Epithelial cell of prostate (primary cell): Measurements from ENCODE around the gene CA4.

ENCODE experiments used
- DNase-seq: peaks from one replicate; pipeline ENCODE4 v3.0.0-alpha.2; 2011; ENCODE audit warnings: low read depth, low spot score
- H3K27ac ChIP-seq: fragments of 450-650 bp; 2 replicates; pipeline ENCODE4 v1.5.1; 2017; ENCODE audit warnings: mild to moderate bottlenecking

The CA4 gene

DNA sequence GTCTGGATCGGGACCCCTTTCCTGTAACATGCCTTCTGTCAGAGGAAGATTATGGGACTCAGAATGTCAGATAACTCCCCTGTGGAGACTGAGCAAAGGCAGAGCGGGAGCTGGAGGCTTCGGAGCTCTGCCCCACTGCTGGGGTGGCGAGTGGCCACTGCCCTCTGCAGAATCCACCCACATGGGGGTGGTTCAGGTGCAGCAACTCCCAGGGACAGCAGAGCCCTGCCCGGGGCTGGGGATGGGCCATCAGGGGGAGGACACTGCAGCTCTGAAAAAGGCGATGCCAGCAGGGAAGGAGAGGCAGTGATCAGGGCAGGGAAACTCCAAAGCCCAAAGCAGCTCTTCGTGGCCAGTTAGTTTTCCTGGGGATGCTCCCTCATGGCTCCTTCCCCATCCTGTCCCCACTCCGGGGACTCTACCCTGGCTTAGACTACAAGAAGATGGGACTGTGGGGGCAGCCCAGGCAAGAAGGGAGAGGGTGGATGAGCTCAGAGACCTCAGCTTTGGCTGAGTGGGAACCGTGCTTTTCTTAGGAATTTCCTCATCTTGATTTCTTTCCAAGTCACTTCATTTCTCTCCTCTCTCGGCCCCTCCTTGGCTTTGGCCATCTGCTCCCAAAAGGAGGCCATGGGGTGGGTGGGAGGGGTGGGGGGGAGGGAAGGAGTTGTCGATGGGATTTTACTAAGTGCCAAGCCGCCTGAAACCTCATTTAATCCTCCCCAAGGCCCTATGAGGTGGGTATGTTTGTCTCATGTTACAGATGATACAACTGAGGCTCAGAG lies 4.0 kb downstream of the CA4 start:
- DNase-seq = no peak
- no peak overlapping the region for H3K27ac ChIP-seq

DNA sequence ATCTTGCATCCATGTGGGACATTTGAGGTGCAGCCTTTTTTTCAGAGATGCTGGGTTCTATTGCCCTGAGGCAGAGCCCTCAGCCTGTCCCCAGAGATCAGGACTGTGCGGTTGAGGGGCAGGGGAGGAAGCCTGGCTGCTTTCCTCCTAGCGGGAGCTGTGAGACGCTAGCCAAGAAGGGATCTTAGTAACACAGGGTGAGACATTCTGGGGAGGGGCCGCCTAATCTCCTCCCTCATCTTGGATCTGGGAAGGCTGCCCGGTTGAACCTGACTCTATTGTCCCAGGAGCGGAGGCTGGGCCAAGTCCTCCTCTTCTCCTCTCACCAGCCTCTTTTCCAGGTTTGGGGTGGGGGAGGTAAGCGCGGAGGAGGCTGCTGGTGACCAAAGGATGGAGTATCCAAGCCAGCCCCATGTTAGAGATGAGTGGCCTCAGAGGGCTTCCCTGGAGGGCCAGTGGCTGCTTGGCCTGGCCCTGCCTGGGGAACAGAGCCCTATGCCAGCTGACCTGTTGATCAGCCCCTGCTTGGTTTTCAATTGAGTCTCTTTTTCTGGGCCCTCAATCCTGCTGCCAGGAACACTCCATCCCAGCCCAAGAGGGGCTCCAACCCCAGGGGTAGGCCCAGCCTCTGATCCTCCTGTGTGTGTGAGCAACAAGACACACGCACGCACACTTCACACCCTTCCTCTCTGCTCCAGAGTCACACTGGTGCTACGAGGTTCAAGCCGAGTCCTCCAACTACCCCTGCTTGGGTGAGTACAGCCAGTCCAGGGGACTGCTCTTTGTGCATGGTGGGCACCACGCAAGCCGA lies 5.0 kb downstream of the CA4 start:
- no peak for DNase-seq
- no peak overlapping the region for H3K27ac ChIP-seq

DNA sequence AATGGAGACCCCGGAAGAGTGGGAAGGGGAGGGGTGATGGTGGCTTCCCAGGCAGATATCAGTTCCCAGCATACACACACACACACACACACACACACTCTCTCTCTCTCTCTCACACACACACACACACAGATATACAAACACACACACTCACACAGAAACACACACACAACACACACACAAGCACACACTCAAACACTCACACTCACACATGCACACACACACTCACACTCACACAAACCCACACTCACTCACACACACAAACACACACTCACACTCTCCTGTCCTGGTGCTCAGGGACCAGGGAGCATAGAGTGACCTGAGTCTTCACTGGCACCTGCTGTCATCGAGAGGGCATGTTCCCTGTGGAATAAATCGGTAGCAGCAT lies 5.6 kb downstream of the CA4 start:
- no peak for DNase-seq
- H3K27ac ChIP-seq = no peak overlapping the region

DNA sequence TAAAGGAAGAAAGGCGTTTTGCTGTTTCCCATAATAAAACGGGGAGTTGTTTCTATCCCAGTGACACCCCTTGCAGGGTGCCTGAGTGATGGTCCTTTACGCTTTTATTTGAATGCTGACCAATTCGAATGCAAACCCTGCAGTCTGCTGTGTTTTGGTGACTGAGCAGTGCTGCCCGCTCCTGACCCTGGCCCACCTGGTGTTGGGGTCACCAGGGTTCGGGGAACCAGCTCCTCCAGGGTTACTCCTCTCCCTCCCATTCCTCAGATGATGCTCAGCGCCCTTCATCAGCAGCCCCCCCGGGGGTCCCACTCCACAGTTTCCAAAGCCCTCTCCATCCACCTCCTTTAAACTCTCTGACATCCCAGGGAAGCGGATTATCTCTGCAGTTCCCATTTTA lies 6.0 kb downstream of the CA4 start:
- DNase-seq = no peak
- H3K27ac ChIP-seq = no peak overlapping the region

DNA sequence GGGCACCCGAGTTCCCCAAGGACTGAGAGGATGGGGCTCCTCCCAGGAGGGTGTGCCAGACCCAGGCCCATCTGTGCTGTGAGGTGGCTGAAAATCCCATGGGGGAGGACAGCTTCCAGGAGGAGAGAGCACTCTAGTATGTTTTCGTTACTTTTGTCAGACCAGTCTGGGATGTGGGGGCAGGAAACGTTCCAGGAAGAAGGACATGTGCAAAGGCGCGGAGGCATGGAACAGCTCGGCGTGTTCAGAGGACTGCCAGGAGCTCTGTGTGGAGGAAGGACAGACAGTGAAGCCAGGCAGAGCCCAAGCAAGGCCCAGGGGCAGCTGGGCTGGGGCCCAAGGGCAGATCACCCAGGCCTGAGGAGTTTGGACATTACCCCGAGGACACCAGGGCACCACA lies 7.0 kb downstream of the CA4 start:
- DNase-seq = no peak
- no peak overlapping the region for H3K27ac ChIP-seq

DNA sequence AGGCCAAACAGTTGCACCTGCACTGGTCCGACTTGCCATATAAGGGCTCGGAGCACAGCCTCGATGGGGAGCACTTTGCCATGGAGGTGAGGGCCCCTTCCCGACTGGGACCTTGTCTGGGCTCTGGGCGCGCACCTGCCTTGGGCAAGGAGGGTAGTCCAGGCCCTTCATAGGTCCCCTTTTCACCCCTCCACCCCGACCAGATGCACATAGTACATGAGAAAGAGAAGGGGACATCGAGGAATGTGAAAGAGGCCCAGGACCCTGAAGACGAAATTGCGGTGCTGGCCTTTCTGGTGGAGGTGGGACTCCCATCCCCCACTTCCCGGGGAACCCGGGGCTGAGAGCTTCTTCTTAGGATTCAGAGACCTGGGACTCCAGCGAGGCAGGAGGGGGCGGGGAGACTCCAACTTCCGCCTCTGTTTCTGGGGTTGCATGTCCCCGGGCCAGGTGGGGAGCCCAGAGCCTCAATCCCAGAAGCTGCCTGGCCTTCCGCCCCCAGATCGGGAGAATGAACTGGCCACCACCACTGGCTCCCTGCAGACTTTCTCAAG lies 7.8 kb downstream of the CA4 start:
- no peak overlapping the region for H3K27ac ChIP-seq
- no peak for DNase-seq

DNA sequence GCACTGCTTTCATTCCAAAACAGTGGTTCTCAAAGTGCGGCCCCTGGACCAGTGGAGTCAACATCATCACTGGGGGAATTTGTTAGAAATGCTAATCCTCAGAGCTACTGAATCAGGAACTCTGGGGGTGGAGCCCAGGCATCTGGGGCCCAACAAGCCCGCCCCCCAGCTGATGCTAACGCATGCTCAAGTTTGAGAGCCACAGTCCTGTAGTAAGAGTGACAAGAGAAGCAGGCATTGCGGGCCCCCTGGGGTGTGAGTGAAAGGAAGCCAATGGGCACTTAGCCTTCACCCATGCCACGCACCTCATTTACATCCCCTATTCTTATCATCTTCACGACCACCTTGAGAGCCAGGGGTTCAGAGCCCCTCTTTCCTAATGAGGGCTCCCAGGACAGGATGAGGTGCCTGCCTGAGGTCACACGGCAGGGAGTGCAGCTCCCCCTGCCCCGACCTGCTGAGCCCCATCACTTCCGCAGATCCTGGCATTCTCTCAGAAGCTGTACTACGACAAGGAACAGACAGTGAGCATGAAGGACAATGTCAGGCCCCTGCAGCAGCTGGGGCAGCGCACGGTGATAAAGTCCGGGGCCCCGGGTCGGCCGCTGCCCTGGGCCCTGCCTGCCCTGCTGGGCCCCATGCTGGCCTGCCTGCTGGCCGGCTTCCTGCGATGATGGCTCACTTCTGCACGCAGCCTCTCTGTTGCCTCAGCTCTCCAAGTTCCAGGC lies 9.1 kb downstream of the CA4 start:
- no peak for DNase-seq
- H3K27ac ChIP-seq = no peak overlapping the region

DNA sequence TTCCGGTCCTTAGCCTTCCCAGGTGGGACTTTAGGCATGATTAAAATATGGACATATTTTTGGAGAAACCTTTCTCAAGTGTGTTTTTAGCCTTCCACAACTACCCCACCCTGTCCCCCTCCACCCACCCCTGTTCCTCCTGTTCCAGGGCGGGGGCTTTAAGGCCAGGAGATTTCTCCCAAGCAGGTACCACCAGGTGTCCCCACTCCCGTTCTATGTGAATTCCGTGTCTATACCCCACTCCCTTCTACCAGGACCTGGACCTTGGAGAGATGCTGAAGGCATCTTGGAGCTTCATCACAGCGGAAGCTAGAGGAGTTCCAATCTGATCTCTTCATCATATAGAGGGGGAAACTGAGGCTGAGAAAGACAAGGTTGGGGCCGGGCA lies 9.7 kb downstream of the CA4 start:
- no peak overlapping the region for H3K27ac ChIP-seq
- no peak for DNase-seq

DNA sequence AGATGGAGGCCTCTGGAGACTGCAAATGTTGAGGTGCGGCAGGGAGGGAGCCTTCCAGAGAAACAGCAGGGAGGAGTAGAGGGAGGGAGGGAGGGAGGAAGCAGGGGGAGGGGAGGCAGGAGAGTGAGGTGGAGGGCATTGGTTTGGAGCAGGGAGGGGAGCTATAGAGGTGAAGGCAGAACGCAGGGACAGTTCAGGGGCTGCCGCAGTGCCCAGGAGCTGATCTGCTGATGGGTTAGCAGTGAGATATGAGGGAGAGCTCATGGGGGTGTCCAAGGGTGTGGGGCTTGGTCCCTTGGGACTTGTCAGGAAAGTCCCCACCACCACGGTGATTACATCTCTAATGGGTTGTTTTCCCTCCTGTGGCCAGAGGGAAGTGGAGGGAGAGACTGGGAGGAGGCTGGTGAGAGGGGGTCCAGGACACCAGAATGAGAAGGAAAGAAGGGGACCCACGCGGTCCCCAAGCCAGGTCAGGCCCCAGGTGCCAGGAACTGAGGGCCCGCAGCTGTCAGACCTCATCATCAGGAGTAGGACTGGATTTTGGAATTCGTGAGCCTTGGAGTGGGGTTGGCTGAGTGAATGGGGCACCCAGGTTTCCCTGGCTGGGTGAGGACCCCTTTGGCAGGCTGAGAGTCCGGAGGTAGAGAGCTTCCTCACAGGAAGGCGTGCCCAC lies 11.2 kb downstream of the CA4 start:
- H3K27ac ChIP-seq = no peak overlapping the region
- DNase-seq = no peak

DNA sequence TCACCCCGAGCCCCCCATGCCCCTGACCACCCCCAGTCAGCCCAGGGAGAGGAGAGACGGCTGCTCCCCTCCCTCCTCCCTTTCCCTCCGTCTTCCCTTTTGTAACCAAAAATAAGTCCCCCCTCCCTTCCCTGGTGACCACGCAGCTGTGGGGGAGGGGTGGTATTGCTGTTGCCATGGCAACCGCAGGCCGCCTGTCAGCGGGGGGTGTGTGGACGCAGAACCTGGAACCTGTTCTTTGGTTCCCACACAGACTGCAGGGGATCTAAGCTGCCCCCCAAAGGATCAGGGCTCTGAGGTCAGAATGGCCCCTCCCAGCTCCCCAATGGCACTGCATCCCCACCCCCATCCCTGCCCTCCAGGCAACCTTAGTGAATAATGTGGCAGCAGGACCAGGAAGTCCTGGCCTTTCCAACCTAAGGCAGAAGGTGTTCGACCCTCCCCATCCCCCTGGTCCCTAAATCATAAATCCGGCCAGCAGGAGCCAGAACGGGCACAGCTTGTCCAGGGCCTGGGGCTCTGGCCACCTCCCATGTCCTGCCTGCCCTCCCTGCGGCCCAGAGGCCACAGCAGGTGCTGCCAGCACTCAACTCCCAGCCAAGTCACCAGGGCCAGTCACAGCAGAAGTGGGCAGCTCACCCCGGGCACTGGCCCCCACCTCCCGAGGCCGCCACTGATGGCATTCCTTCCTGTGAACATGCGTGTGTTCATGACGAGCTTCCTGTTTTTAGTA lies 12.0 kb downstream of the CA4 start:
- no peak for DNase-seq

DNA sequence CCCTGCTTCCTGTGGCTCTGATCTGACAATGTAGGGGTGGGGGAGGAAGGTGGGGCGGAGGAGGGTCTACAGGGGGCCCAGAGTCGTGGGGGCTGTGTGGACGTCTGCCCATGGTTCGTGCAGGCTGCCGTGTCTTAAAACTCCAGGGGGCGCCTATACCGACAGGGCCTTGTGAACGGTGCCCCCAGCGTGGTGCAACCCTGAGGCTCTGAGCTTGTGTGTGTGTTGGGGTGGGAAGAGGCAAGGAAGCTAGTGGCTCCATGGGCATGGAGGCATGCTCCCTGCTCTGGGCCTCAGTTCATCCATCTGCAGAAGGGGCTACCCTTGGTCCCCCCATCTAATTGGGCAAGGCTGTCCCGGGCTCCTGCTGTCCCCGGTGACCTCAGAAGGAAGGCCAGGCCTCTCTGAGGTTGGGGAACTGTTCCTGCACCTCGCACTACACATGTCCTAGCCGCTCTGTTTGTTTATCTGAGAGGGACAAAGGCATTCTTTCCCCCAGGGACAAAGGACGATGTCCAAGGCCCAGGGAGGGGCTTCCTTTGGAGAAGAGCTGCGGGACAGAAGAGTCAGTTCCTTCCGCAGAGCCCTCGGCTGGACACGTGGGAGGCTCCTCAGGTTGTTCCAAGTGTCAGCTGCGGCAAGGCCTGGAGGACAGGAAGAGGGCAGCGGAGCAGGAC lies 13.5 kb downstream of the CA4 start:
- DNase-seq = no peak
- H3K27ac ChIP-seq = no peak overlapping the region

More for the DNA sequence above, 12.0 kb downstream of the CA4 start:
- H3K27ac ChIP-seq = no peak overlapping the region

DNA sequence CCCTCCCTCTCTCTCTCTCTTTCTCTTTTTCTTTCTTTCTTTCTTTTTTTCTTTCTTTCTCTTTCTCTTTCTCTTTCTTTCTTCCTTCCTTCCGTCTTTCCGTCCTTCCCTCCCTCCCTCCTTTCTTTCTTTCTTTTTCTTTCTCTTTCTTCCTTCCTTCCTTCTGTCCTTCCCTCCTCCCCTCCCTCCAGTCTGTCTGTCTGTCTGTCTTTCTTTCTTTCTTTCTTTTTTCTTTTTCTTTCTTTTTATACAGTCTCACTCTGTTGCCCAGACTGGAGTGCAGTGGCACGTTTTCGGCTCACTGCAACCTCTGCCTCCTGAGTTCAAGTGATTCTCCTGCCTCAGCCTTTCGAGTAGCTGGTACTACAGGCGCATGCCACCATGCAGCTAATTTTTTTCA lies 14.4 kb downstream of the CA4 start:
- no peak overlapping the region for H3K27ac ChIP-seq
- no peak for DNase-seq

DNA sequence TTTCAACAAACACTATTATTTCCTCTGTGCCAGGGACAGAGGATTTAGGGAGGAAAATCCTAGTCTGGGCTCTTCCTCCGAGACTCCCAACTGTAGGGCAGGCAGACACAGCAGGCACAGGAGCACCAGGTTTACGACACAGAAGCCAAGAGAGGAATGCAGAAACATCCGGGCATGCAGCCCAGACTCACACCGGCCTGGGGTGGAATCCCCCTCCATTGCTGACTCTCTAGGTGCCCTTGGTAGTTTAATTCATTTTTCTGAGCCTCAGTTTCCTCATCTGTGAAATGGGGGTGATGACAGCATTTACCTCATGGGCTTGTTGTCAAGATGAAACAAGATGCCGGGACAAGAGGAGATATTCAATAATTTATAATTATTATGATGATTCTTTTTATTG lies 14.9 kb downstream of the CA4 start:
- no peak overlapping the region for H3K27ac ChIP-seq
- no peak for DNase-seq

DNA sequence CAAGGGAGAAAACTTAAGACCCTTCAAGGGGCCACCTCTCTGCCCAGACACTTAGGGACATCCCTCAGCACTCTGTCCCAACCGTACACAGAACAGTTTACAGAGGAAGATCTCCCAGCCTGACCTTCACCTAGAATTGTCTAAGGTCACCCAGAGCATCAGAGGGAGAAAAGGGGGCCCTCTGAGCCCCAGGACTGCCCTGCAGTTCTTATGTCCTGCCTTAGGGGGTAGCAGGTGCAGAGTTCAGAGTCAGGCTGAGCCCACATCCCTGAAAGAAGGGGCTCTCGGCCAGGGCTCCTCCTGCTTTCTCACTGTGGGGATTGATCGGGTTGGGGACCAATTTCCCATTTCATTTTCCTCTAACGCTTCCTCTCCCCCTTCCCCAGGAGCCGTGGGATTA lies 15.4 kb downstream of the CA4 start:
- no peak for DNase-seq
- no peak overlapping the region for H3K27ac ChIP-seq

DNA sequence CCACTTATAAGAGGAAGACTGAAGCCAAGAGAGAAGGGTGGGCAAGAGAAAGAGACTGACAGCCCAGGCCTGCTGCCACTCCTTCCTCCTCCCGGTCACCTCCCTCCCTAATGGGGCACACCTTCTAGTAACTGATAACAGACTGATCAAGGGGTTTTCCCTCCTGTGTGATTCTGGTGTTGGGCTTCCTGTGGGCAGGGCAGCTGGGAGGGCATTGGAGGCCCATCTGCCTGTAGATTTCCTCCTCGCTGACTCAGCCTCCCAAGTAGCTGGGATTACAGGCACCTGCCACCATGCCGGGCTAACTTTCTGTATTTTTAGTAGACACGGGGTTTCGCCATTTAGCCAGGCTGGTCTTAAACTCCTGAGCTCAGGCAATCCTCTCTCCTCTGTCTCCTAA lies 16.2 kb downstream of the CA4 start:
- DNase-seq = no peak
- H3K27ac ChIP-seq = no peak overlapping the region

DNA sequence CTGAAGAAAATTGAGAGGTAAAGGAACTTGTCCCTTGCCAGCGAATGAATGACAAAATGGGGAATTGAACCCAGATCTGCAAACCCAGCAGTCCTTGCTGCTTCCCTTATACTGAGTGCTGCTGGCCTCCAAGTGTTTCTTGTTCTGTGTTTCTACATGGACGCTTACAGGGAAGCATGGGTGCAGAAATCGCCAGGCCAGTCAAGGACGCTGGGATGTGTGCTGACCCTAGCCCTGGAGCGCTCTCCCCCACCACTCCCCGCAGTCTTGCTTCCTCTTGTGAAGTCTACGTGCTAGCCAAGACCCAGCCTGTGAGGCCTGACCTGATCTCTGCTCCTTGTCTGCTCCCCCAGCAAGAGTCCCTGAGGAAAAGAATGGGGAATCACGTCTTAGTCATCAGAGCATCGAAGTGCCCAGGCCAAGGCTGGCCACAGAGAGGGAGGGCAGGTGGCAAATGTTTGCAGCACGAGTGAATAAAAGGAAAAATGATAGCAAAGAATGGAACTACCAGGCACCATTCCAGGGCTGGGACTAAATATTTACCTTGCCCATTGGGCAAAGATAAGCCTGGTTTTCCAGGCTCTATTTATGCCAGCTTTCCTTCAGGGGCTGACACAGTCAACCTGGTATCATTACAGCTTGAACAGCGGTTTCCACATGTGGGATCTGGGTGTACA lies 17.4 kb downstream of the CA4 start:
- DNase-seq = no peak
- H3K27ac ChIP-seq = no peak overlapping the region

DNA sequence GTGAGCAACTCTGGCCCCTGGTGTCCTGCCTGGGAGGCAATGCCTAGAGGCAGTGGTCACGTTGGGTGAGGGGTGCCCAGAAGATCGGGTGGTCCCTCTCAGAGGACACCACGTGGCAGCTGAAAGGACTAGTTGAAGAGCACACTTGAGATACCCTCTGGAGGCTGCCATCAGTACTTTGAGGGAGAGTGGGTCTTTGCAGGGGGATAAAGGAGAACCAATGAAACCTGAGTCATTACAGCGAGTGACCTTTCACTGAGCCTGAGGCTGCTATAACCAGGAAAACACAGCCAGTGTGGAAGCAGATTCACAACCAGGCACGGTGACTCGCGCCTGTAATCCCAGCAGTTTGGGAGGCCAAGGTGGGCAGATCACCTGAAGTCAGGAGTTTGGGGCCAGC lies 18.9 kb downstream of the CA4 start:
- H3K27ac ChIP-seq = no peak overlapping the region
- no peak for DNase-seq

DNA sequence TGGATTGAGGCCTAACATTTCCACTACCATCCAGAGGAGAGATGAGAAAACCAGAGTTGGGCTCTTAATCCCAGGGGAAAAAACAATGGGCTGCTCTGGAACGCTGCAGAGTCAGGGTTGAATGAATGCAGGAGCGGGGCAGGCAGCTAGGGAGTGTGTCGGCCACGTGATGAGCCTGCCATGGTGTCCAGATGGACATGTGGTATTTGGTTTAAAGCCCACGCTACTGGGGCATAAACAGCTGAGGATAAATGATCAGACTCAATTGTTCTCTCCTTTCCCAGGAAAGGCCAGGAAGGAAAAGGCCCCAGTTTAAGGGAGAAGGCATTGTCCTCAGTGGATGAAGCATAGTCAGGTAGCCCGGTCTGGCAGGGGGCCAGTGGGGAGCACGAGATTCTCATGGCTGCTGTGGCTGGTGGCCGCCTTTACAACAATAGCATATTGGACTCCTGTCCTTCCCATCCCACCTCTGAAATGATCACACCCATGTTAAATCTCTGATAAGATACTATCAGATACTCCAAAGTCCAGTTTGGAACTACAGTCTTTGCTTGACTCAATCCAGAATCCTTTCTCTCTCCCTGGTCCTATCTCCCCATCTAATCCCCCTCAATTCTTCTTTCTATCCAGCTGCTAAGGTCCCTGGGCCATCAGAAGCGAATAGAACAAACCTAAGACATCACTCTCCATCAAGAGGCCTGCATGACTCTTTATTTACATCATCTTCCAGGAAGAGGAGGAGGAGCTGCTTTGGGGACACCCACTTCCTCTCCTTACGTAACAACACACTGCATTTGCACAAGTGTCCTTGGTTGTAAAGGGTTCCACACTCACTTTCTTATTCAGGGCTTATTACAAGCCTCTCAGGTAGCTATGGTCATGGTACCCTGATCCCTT lies 20.4 kb downstream of the CA4 start:
- no peak for DNase-seq
- peak overlapping the region; percentile 57 for H3K27ac ChIP-seq
